ENCODE measurements around the gene ZNF629.

DNA sequence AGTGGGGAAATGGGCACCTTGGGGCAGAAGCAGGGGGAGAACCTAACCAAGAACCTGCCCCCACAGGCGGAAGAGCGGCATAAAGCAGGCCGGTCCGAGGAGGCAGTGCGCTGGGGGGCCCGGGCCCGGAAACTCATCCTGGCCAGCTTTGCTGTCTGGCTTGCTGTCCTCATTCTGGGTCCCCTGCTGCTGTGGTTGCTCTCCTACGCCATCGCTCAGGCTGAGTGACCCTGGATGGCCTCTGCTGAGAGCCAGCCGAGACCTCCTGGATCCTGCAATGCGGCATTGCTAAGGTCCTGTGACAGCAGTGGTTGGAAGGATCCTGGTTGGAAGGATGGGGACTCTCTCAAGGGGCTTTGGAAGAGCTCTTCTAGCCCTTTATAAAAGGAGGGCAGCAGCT is 43.3 kb downstream of the ZNF629 start:
- no peak for TF ChIP-seq EZH2phosphoT487 (IDR thresholded peaks at IDR 0.05; ENCODE audit: borderline replicate concordance, low read depth, low read length)
- TF ChIP-seq CTCF (conservative IDR thresholded peaks at IDR 0.05; ENCODE audit: low read length) = no peak

Data from OCI-LY7 (cell line).